HG03025 (cell line): Measurements from ENCODE around the gene CHTF18.

Experiments
- ATAC-seq: cut with Tn5 transposase; IDR thresholded peaks from one replicate; pipeline ENCODE4 v1.9.1; 2021; ENCODE audit warnings: mild to moderate bottlenecking, moderate library complexity; ENCODE audit not compliant: unreplicated experiment, low FRiP score

Gene CHTF18

DNA sequence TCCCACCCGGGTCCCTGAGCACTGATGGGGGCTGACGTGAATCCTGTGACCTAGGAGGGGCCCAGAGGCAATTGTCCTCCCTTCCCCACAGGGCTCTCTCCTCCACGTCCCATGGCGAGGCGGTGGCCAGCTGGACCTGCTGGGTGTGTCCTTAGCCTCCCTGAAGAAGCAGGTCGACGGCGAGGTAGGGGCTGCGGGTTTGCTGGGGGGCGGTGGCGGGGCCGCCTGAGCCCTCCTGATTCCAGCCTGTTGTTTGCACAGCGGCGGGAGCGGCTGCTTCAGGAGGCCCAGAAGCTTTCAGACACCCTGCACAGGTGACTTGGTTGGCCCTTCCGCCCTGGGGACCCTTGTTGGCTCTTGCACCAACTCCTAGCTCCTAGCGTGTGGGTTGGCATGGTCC lies 1.7 kb downstream of the CHTF18 start:
- ATAC-seq: no peak

DNA sequence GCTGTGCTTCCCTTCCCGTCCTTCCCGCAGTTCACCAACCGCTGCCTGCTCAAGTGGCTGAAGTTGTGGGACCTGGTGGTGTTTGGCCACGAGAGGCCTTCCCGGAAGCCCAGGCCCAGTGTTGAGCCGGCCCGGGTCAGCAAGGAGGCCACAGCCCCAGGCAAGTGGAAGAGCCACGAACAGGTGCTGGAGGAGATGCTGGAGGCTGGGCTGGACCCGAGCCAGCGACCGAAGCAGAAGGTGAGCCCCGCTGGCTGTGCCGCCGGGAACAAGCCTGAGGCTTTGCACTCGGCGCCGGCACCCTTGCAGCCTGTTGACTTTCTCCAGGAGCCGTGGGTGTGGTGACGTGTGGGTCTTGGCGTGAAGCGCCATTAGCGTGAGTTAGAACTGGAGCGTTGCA lies 2.7 kb downstream of the CHTF18 start:
- no peak for ATAC-seq

DNA sequence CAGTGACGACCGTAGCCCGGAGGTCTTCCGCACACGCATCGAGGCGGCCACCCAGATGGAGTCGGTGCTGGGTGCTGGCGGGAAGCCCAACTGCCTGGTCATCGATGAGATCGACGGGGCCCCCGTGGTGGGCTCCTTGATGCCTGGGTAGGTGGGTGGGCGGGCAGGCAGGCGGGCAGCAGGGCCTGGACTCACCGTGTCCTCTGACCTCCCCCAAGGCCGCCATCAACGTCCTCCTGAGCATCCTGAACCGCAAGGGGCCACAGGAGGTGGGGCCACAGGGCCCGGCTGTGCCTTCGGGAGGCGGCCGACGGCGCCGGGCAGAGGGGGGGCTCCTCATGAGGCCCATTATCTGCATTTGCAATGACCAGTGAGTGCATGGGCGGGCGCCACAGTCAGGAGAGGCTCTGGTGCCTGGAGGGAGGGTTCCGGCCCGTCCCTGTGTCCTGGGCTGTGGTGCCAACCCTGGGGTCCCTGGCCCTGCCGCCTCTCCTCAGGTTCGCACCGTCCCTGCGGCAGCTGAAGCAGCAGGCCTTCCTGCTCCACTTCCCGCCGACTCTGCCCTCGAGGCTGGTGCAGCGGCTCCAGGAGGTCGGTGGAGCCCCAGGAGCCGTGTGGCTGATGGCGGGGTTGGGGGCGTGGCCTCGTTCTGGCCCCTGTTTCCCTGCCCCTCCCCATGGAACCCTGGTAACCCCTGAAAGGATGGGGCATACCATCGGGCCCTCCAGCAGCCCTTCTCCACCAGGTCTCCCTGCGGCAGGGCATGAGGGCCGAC lies 4.0 kb downstream of the CHTF18 start:
- ATAC-seq: no peak

DNA sequence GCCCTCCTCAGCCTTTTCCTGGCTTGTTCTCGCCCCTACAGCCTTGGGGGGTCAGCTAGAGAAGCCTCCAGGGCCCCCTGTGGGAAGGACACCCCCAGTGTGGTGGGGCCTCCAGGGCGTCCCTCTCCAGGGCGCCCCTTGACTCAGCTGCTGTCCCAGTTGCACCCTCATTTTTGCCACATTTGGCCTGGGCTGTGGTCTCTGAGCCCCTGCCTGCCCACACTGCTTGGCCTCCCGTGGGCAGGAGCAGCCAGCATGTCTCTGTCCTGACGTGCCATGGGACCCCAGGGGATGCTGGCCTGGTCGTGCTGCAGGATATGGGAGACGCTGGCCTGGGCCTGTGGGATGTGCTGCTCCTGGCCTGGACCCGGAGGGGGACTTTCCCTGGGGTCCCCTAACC lies 5.0 kb downstream of the CHTF18 start:
- no peak for ATAC-seq

DNA sequence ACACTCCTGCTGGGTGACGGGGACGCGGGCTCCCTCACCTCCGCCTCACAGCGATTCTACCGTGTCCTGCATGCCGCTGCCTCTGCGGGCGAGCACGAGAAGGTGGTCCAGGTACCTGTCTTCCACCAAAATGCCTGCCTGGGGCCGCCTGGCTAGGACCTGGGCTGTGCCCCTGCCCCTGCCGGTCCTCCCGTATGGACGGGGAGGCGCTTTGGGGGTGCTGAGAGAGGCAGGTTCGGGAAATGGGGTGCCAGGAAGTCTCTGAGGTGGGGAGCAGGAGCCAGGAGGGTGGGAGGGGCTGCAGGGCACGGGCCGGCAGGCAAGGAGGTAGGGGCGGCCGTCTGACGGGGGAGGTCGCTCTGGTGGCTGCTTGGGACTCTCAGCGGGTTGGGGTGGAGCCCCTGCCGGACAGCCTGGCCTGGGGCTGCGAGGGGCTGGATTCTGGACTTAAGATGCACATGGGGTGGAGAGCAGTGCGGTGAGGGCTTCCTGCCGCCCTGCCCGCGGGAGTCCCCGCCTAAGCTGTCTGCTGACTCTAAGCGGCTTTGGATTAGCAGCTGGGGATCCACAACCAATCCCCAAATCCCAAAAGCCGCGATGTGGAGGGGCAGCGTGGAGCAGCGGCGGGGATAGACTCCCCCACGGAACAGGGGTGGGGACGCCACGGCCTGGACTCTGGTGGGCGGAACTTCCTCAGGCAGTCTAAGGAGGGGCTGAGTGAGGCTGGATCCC lies 5.8 kb downstream of the CHTF18 start:
- no peak for ATAC-seq

DNA sequence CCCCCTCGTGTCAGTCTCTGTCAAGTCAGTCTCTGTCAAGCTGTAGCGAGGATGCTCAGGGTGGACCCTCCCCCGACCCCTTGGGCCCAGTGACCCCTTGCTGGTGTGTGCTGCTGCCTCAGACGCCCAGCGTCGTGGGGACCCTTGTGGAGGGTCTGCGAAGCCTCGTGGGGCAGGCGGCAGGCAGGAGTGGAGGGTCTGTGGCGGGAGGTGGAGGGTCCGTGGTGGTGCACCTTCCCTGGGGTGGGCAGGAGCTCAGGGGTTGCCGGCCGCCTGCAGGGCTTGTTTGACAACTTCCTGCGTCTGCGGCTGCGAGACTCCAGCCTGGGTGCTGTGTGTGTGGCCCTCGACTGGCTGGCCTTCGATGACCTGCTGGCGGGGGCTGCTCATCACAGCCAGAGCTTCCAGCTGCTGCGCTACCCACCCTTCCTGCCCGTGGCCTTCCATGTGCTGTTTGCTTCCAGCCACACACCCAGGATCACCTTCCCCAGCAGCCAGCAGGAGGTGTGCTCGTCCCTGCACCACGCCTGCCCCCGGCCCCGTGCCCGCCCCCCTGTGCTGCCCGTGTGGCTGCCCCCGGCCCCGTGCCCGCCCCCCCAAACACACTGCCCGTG lies 6.5 kb downstream of the CHTF18 start:
- ATAC-seq: no peak

DNA sequence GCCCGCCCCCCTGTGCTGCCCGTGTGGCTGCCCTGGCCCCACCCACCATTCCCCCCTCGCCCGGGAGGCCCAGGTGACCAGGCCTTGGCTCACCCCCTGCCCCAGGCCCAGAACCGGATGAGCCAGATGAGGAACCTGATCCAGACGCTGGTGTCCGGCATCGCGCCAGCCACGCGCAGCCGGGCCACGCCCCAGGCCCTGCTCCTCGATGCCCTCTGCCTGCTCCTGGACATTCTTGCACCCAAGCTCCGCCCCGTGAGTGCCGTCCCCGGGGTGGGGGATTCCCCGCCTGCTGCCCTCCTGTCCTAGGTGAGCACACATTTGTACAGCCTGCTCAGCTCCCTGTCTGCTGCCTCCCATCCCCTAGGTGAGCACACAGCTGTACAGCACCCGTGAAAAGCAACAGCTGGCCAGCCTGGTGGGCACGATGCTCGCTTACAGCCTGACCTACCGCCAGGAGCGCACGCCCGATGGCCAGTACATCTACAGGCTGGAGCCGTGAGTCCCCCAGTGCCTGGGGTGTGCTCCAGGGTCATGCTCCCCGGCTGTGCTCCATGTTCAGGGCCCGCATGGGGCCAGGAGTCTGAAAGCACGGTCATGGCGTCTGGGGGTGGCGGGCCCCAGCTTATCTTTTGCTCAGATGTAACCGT lies 7.3 kb downstream of the CHTF18 start:
- no peak for ATAC-seq

DNA sequence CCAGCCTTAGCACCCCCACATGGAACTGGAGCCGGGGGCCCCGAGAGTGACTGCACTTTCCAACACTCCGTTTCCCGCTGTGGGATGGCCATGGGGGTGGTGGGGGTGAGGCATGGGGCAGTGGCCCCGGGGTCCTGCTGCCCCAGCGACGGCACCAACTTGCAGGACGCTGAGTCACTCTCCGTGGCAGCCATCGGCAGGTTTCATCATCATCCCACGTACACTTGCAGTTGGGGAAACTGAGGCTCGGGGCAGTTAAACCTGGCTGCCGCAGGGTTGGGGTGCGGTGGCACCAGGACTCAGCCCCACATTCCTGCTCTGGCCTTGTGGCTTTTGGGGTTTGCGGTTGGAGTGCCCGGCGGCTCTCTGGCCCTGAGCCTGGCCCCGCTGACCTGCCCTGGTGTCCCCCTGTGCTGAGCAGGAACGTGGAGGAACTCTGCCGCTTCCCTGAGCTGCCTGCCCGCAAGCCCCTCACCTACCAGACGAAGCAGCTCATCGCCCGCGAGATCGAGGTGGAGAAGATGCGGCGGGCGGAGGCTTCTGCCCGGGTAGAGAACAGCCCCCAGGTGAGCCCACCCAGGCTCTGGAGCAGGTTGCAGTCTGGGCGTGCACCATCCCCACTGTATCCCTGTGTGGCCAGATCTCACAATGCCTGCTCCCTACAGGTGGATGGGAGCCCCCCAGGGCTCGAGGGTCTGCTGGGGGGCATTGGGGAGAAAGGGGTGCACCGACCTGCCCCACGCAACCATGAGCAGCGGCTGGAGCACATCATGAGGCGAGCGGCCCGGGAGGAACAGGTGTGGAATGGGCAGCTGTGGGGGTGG lies 8.1 kb downstream of the CHTF18 start:
- no peak for ATAC-seq

DNA sequence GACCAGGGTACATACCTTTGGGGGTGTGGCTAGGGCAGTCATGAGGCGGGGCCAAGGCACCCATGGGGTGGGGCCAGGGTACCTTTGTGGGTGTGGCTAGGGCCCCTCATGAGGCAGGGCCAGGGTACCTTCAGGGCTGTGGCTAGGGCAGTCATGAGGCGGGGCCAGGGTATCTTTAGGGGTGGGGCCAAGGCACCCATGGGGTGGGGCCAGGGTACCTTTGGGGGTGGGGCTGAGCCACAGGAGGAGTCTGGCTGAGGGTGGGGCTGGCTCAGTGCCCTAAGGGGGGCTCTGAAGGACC lies 8.7 kb downstream of the CHTF18 start:
- ATAC-seq: no peak

DNA sequence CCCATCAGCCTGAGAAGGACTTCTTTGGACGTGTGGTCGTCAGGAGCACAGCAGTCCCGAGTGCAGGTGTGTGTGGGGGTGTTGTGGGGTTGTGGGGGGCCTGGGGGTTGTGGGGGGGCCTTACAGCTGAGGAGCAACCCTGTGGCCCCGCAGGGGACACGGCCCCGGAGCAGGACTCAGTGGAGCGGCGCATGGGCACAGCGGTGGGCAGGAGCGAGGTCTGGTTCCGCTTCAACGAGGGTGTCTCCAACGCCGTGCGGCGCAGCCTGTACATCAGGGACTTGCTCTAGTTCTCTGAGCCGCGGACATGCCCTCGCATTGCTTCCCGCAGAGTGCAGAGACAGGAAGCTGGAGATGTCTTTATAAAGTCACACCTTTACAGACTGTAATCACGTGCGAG lies 9.3 kb downstream of the CHTF18 start:
- no peak for ATAC-seq

DNA sequence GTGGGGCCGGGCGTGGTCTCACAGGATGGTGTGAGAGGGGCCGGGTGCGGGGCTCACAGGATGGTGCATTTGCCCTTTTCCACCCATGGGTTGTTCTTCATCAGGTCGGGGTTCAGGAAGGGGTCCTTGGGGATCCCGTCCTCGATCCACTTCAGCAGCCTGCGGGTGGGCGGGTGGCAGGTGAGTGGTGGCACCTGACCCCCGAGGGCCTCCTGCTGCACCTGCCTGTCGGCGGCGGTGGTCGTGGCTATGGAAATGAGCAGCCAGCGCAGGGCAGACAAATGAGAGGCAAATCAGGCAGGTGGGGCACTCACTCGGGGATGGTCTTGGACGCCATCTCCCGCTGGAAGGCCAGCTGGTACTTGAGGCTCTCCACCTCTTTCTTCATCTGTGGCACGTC lies 10.2 kb downstream of the CHTF18 start:
- ATAC-seq: no peak

DNA sequence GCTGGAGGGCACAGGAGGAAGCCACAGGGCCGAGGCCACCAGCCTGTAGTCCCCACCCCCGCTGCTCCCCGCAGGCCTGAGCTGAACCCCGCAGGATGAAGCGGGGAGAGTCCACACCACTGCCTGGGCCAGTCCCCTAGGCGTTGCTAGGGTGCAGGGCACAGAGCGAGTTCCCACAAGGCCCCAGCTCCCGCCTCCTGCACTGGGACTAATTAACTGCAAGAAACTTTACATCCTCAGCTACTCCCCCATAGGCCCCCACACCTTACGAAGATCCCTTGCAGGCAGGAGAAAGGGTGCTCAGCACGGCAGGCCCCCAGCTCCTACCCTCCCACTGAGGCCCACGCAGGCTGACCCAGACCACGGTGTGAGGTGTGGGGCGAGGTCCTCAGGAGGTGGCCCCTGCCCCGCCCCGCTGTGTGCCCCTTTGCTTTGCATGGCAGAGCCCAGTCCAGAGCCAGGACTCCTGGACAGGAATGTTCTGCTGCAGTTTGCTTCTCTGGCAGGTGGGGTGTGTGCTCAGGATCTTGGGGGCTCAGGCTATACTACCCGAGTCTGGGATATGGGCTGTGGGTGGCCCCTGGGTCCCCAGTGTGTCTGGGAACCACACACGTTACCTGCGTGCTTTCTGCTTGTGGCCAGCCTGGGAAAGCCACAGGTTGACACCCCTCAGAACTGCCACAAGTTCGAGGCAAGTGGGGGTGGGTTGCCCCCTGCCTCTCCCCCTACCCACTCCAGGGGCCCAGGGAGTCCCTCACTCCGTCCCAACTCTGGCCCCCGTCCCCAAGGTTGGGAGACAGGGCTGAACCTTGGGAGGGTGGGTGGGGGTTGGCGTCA lies 10.9 kb downstream of the CHTF18 start:
- ATAC-seq: no peak

DNA sequence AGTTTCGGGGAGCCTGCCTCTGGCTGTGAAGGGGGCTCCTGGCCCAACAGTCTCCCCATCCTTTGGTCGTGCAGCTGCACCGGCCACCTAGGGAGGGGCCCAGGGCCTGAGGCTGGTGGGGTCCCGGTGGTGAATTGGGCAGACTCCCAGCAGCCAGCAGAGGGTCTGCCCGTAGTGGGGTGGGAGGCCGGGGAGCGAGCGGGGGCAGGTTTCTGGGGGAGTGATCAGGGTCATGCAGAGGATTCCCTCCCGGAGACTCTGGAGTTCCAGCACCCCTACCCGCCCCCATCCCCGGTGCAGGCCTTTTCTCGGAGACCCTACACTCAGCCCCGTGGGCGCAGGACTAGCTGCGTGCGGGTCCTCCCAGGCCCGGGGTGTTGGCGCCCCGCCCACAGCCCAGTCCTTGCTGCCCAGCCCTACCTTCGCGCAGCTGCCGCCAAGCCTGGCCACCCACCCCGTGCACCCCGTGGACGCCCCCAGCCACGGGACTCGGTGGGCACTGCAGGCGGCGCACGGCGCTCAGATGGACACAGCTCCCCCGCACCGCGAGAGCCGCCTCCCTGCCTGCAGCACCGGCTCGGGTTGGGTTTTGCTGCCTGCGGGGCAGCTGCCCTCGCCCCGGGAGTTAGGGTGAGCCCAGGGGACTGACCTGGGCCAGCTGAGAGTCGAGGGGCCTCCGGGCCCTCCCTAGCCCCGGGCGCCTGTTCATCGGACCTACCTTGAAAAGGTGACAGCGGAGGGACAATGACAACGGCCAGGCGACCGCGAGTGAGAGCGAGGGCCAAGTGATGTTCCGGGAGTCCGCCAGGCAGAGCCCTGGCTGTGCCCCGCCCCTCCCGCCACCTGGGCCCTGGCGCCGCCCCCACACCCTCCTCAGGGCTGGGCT lies 11.8 kb downstream of the CHTF18 start, which contains the start of gene GNG13:
Gene GNG13 (minus strand): TSS at position 787 of the 886 bp plus-strand sequence. CDS start 1,657 bp downstream, outside the sequence.
- ATAC-seq: no peak

DNA sequence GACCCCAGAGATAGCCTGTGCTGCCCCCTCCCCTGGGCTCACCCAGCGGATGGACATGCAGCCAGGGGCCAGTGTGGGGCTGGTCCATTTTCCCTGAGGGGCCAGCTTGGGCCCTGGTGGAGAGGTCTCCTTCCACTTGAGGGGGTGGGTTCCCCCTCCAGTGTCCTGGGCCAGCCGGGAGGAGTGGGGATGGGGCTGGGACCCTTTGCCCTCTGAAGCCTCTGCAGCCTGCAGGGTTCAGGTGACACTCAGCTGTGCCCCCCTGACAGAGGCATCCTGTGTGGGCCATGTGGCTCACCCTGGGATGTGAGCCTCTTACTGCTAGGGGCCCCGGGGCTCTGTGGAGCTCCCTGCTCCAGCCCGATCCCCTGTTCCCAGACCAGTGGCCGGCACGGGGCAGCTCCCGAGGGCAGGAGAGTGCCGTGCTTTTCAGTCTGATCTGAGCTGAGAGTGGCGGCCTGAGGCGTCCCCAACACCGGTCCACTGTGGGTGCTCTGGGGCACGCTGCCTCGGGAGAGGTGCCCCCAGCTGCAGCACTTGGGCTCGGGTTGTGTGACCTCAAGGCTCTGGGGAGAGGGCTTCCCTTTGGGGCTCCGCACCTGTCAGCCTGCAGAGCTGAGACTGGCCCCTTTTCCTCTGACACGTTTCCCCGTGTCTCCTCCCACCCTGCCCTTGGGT lies 12.6 kb downstream of the CHTF18 start:
- no peak for ATAC-seq

DNA sequence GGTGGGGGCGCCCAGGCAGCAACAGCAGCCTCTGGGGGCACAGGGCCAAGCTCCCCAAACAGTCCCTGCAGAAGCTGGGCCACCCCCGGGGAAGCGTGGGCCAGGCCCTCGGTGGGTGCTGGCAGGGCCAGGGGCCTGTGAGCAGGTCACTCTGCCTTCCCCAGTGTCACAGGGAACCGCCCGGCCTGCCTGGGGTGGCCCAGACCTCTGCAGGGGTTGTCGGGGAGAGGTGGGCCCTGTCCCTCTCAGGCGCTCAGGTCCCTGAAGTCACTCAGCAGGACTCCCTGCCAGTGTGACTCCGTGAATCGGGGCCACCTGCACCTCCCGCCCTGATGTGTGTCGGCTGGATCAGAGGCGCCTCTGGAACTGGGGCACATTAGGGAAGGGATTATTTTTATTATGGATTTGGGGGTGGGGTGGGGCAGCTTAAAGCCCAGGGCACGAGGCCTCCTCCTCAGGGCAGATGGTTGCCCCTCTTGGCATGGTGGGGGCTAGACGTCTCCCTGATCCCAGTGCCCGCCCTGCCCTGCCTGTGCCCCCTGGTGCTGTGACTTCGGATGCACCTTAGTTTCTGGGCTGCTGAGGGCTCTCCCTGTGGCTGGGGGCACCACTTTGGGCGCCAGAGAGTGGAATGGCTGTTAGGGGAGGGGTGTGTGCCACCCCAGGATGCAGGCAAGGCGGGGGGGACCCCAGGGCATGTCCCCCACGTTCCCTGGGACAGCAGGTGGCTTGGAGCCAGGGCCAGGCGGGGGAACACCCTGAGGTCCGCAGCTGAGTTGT lies 13.4 kb downstream of the CHTF18 start:
- ATAC-seq: no peak

DNA sequence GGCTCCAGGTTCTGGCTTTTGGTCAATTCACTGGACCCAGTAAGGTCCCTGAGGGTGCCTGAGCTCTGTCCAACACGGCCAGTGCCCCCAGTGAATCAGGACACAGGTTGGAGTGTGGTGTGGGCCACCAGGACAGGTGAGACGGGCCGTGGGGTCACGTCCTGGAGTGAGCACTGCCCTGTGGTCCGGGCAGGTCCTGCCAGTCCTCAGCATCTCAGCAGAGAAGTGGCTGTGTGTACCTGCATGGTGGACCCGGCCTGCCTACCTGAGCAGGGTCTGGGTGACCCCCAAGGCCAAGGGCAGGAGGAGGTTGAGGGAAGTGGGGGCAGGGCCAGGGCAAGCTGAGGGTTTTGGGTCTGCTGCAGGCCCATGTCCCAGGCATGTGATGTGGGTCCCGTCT lies 14.0 kb downstream of the CHTF18 start:
- ATAC-seq: no peak
